Mammary epithelial cell (primary cell): ENCODE data around the gene ECHDC3.

Experiments
- CTCF ChIP-seq, 2 donors: IDR thresholded peaks in 1 of 2; conservative IDR thresholded peaks in 1 of 2; 2 replicates each; pipeline ENCODE4 v1.5.1; 2011 to 2012; ENCODE audit warnings: inconsistent platforms in 2 of 2, low read length in 2 of 2, mild to moderate bottlenecking in 2 of 2, control low read depth in 1 of 2, low read depth in 1 of 2; ENCODE audit not compliant: insufficient read depth in 1 of 2; ENCODE audit errors: extremely low read depth in 1 of 2
- EZH2 ChIP-seq: IDR thresholded peaks from 2 replicates; pipeline ENCODE4 v1.6.1; 2012; ENCODE audit warnings: low read length, inconsistent platforms, borderline replicate concordance

GRCh38 chr10:11702264-11702663 is 39.9 kb upstream of the ECHDC3 start:
- TF ChIP-seq CTCF (conservative IDR thresholded peaks at IDR 0.05 in 1 of 2, IDR thresholded peaks at IDR 0.05 in 1 of 2; ENCODE audit: extremely low read depth in 1 of 2, insufficient read depth in 1 of 2, low read depth in 1 of 2, low read length in 2 of 2) (no peak), EZH2 (no peak)
